Measurements from ENCODE around the gene RPGRIP1.
"Not testable (repeated sequence)": the region's sequence is repeated elsewhere in the genome, so short reads cannot be mapped to it uniquely, and the experiment has no call there.

The RPGRIP1 gene

GRCh38 chr14:21258005-21258888 lies 21.6 kb upstream of the RPGRIP1 start:
- H3K4me3 ChIP-seq (ENCODE audit: low read depth, low read length), result no peak overlapping the region

GRCh38 chr14:21258889-21259787 lies 20.7 kb upstream of the RPGRIP1 start:
- H3K4me3 ChIP-seq (ENCODE audit: low read depth, low read length), result no peak overlapping the region

GRCh38 chr14:21261824-21262223 lies 18.1 kb upstream of the RPGRIP1 start:
- H3K4me3 ChIP-seq (ENCODE audit: low read depth, low read length), result no peak overlapping the region

GRCh38 chr14:21262410-21262809 lies 17.5 kb upstream of the RPGRIP1 start:
- H3K4me3 ChIP-seq (ENCODE audit: low read depth, low read length), result no peak overlapping the region

- no peak overlapping the region for H3K4me3 ChIP-seq (ENCODE audit: low read depth, low read length)
These were observed 16.4 kb upstream of the RPGRIP1 start for GRCh38 chr14:21263284-21264024.

- no peak overlapping the region for H3K4me3 ChIP-seq (ENCODE audit: low read depth, low read length)
These were observed 15.7 kb upstream of the RPGRIP1 start for GRCh38 chr14:21264025-21264801.

GRCh38 chr14:21267431-21267845 lies 12.4 kb upstream of the RPGRIP1 start:
- peak overlapping the region; percentile 99 for H3K4me3 ChIP-seq (ENCODE audit: low read depth, low read length)

GRCh38 chr14:21267886-21268616 lies 11.8 kb upstream of the RPGRIP1 start:
- H3K4me3 ChIP-seq (ENCODE audit: low read depth, low read length), result peak overlapping the region; percentile 99

- H3K4me3 ChIP-seq (ENCODE audit: low read depth, low read length), result peak overlapping the region; percentile 99
These were observed 11.1 kb upstream of the RPGRIP1 start for GRCh38 chr14:21268617-21269251.

GRCh38 chr14:21269252-21270046 lies 10.4 kb upstream of the RPGRIP1 start, which contains the start of gene HNRNPC:
HNRNPC (minus strand) TSS chr14:21269442; CDS start chr14:21234193, 35,249 bp downstream.
- peak within 1 kb of the TSS; percentile 99 for H3K4me3 ChIP-seq (ENCODE audit: low read depth, low read length)

GRCh38 chr14:21272661-21273060 lies 7.2 kb upstream of the RPGRIP1 start:
- not testable (repeated sequence) for H3K4me3 ChIP-seq (ENCODE audit: low read depth, low read length)

GRCh38 chr14:21275261-21275858 lies 4.5 kb upstream of the RPGRIP1 start:
- no peak overlapping the region for H3K4me3 ChIP-seq (ENCODE audit: low read depth, low read length)

GRCh38 chr14:21278632-21279031 lies 1.3 kb upstream of the RPGRIP1 start:
- no peak overlapping the region for H3K4me3 ChIP-seq (ENCODE audit: low read depth, low read length)

GRCh38 chr14:21281917-21282316 lies 2.0 kb downstream of the RPGRIP1 start:
- not testable (repeated sequence) for H3K4me3 ChIP-seq (ENCODE audit: low read depth, low read length)

GRCh38 chr14:21286516-21286915 lies 6.6 kb downstream of the RPGRIP1 start:
- not testable (repeated sequence) for H3K4me3 ChIP-seq (ENCODE audit: low read depth, low read length)

- H3K4me3 ChIP-seq (ENCODE audit: low read depth, low read length), result no peak overlapping the region
These were observed 7.3 kb downstream of the RPGRIP1 start for GRCh38 chr14:21287168-21287567.

GRCh38 chr14:21294026-21294425 lies 14.1 kb downstream of the RPGRIP1 start:
- not testable (repeated sequence) for H3K4me3 ChIP-seq (ENCODE audit: low read depth, low read length)

- no peak overlapping the region for H3K4me3 ChIP-seq (ENCODE audit: low read depth, low read length)
These were observed 18.5 kb downstream of the RPGRIP1 start for GRCh38 chr14:21298358-21298757.
